Osteocyte (in vitro differentiated cells): Measurements from ENCODE around the gene UIMC1. TPM values are rescaled to one million over a fixed set of nuclear protein-coding genes. Genes with fewer than 3 reads are reported as not detected.
"Not testable (repeated sequence)": the region's sequence is repeated elsewhere in the genome, so short reads cannot be mapped to it uniquely, and the experiment has no call there.

Experiments
- DNase-seq: peaks from one replicate; pipeline ENCODE4 v3.0.0; 2021; ENCODE audit warnings: mixed read lengths; ENCODE audit not compliant: unreplicated experiment; ENCODE audit errors: extremely low spot score
- H3K27ac Mint-ChIP-seq: one replicate; pipeline ENCODE4 v1.8.0; 2021; ENCODE audit warnings: mild to moderate bottlenecking, mixed read lengths; ENCODE audit not compliant: unreplicated experiment
- H3K27me3 Mint-ChIP-seq: one replicate; pipeline ENCODE4 v1.8.0; 2021; ENCODE audit warnings: mixed read lengths; ENCODE audit not compliant: unreplicated experiment
- H3K36me3 Mint-ChIP-seq: one replicate; pipeline ENCODE4 v1.8.0; 2021; ENCODE audit warnings: mixed read lengths; ENCODE audit not compliant: unreplicated experiment
- H3K4me1 Mint-ChIP-seq: one replicate; pipeline ENCODE4 v1.8.0; 2021; ENCODE audit warnings: mixed read lengths; ENCODE audit not compliant: unreplicated experiment
- H3K4me3 Mint-ChIP-seq: one replicate; pipeline ENCODE4 v1.8.0; 2021; ENCODE audit warnings: mild to moderate bottlenecking, moderate library complexity, mixed read lengths; ENCODE audit not compliant: unreplicated experiment
- H3K9me3 Mint-ChIP-seq: one replicate; pipeline ENCODE4 v1.8.0; 2021; ENCODE audit warnings: mixed read lengths; ENCODE audit not compliant: unreplicated experiment
- CTCF ChIP-seq: fragments of 200-600 bp; sonication (generic); IDR thresholded peaks from 2 replicates; pipeline ENCODE4 v1.5.0; 2021; ENCODE audit warnings: antibody characterized with exemption, mild to moderate bottlenecking, moderate library complexity
- total RNA-seq: library from RNA; stranded (reverse); gene quantifications from 2 replicates; pipeline ENCODE4 v1.2.1, GENCODE V29; 2021

Gene UIMC1
- total RNA-seq, 1 donor from 2014 or later, result 32.9 TPM

DNA sequence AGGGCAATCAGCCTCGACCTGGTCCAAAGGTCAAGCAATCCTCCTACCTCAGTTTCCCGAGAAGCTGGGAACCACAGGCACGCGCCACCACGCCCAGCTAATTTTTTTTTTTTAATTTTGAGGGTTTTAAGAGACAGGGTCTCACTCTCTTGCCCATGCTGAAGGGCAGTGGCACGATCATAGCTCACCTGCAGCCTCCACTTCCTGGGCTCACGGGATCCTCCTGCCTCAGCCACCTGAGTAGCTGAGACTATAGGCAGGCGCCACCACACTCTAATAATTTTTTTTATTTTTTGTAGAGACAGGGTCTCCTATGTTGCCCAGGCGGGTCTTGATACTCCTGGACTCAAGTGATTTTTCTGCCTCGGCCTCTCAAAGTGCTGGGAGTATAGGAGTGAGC lies 1.6 kb downstream of the UIMC1 start:
- Mint-ChIP-seq H3K36me3 (no peaks in the 10 kb centered on the region), H3K27ac (peak overlapping the region; percentile 99)

GRCh38 chr5:177003649-177004048 lies 2.9 kb downstream of the UIMC1 start:
- Mint-ChIP-seq H3K27ac (no peak overlapping the region), H3K27me3 (no peaks in the 10 kb centered on the region), H3K9me3 (no peaks in the 10 kb centered on the region), H3K4me3 (no peak overlapping the region), H3K4me1 (peaks cover 26% of the 10 kb centered on the region), H3K36me3 (no peaks in the 10 kb centered on the region)
- no peak for TF ChIP-seq CTCF
- no peak for DNase-seq

More for the DNA sequence above, 1.6 kb downstream of the UIMC1 start:
- peaks cover 26% of the 10 kb centered on the region for H3K4me1 Mint-ChIP-seq
- peak overlapping the region; percentile 94 for H3K4me3 Mint-ChIP-seq
- H3K9me3 Mint-ChIP-seq, result no peaks in the 10 kb centered on the region
- DNase-seq, result no peak
- no peaks in the 10 kb centered on the region for H3K27me3 Mint-ChIP-seq
- no peak for TF ChIP-seq CTCF

GRCh38 chr5:176999526-176999925 lies 7.1 kb downstream of the UIMC1 start:
- not testable (repeated sequence) for H3K36me3 Mint-ChIP-seq, H3K27me3 Mint-ChIP-seq, H3K9me3 Mint-ChIP-seq, DNase-seq, H3K4me3 Mint-ChIP-seq, H3K27ac Mint-ChIP-seq
- peaks cover 35% of the 10 kb centered on the region for H3K4me1 Mint-ChIP-seq

DNA sequence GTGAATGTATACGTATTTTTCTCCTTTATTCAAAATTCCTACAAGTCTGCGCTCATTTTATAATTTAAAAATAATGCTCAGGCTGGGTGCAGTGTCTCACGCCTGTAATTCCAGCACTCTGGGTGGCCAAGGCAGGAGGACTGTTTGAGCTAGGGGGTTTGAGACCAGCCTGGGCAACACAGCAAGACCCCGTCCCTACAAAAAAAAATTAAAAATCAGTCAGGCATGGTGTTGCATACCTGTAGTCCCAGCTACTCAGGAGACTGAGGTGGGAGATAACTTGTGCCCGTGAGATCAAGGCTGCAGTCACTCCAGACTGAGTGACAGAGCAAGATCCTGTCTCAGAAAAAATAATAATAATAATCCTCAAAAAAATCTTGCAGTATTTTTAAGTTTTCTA lies 7.8 kb downstream of the UIMC1 start:
- Mint-ChIP-seq H3K27ac (no peak overlapping the region), H3K4me1 (peaks cover 30% of the 10 kb centered on the region), H3K9me3 (no peaks in the 10 kb centered on the region), H3K36me3 (peaks cover 1% of the 10 kb centered on the region), H3K27me3 (no peaks in the 10 kb centered on the region), H3K4me3 (no peak overlapping the region)
- TF ChIP-seq CTCF, result no peak
- no peak for DNase-seq

DNA sequence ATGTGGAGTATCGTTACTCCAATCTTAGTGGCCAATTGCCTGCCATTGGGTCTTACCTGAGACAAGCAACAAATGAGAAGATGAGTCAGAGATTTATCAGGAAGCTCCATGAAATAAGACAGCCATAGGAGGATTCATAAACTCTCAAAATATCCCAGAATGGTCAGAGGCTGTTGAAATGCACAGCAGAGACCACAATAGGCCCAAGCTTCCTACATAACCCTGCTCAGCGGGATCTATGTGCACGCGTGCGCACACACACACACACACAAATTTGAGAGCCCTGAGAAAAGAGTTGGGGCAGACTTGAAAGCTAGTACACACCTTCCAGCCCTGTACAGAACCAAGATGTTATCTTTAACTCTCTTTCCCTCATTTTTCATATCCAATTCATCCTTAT lies 9.8 kb downstream of the UIMC1 start:
- Mint-ChIP-seq H3K9me3 (no peaks in the 10 kb centered on the region), H3K4me1 (peaks cover 26% of the 10 kb centered on the region), H3K27ac (no peak overlapping the region), H3K27me3 (no peaks in the 10 kb centered on the region), H3K36me3 (peaks cover 1% of the 10 kb centered on the region), H3K4me3 (no peak overlapping the region)
- DNase-seq, result no peak
- no peak for TF ChIP-seq CTCF
